HepG2 (cell line): Measurements from ENCODE around the gene PRXL2A. TPM values are rescaled to one million over a fixed set of nuclear protein-coding genes. Genes with fewer than 3 reads are reported as not detected.

Source experiments
- ATAC-seq: fragments of 200-7000 bp; cut with Tn5 transposase; 3 replicates; pipeline ENCODE4 v1.9.1; 2020; ENCODE audit warnings: mild to moderate bottlenecking, moderate library complexity
- BruUV-seq: library from RNA; stranded (reverse); fragments of 400-500 nt; replicated peaks from 2 replicates; lab custom pipeline; 2021; lab: Mats Ljungman, UMichigan
- CTCF ChIA-PET: fragments of 300-600 bp; formaldehyde crosslinking; extraction: SDS; loops from one replicate; lab custom pipeline; 2021; ENCODE audit warnings: low total read pairs, inconsistent platforms, low intra/inter-chr PET ratio; lab: Yijun Ruan, JAX
- POLR2A ChIA-PET: fragments of 350-600 bp; sonication (Branson Sonifier 250); formaldehyde crosslinking; loops from one replicate; lab custom pipeline; 2020; ENCODE audit warnings: antibody characterized with exemption, inconsistent platforms; lab: Yijun Ruan, JAX
- DNase-seq: peaks from one replicate; pipeline ENCODE4 v3.0.0-alpha.2; 2015; ENCODE audit warnings: low spot score
- FAIRE-seq: peaks from 3 replicates; lab custom pipeline; 2011; peaks lifted over from hg19 to GRCh38; lab: Jason Lieb, UNC
- H2AFZ ChIP-seq: one replicate; pipeline ENCODE4 v1.6.1; 2011; ENCODE audit warnings: low read length, inconsistent platforms
- H3K27ac ChIP-seq: fragments of 300-600 bp; 3 replicates; pipeline ENCODE4 v1.8.0; 2011; ENCODE audit warnings: mixed run types, mild to moderate bottlenecking, mixed read lengths, low read length, inconsistent platforms; ENCODE audit not compliant: insufficient read depth; ENCODE audit errors: extremely low read length
- H3K27me3 ChIP-seq, 2 experiments: fragments of 200-600 bp in 1 of 2; 2 replicates in 1 of 2; 3 replicates in 1 of 2; pipeline versions ENCODE4 v1.6.0 to v1.8.0; 2011; ENCODE audit warnings: low read length in 2 of 2, mild to moderate bottlenecking in 2 of 2, moderate library complexity in 2 of 2, inconsistent platforms in 1 of 2; ENCODE audit not compliant: insufficient read depth in 2 of 2, control insufficient read depth in 1 of 2
- H3K36me3 ChIP-seq, 2 experiments: fragments of 200-600 bp in 1 of 2; replicated peaks in 1 of 2; 2 replicates in 1 of 2; 3 replicates in 1 of 2; pipeline versions ENCODE4 v1.5.1 to v1.8.0; 2011; ENCODE audit warnings: low read length in 2 of 2, inconsistent platforms in 1 of 2; ENCODE audit not compliant: insufficient read depth in 2 of 2, control insufficient read depth in 1 of 2
- H3K4me1 ChIP-seq: 2 replicates; pipeline ENCODE4 v1.5.1; 2012; ENCODE audit warnings: low read length, inconsistent platforms; ENCODE audit not compliant: insufficient read depth
- H3K4me2 ChIP-seq: 2 replicates; pipeline ENCODE4 v1.6.0; 2011; ENCODE audit warnings: low read depth, low read length, inconsistent platforms
- H3K4me3 ChIP-seq, 3 experiments: fragments of 200-600 bp in 1 of 3; sonication (generic), shearing (Covaris generic) in 1 of 3; replicated peaks in 1 of 3; 2 replicates each; pipeline ENCODE4 v1.5.1; 2011 to 2016; ENCODE audit warnings: low read length in 3 of 3, inconsistent platforms in 2 of 3, low read depth in 2 of 3, mild to moderate bottlenecking in 2 of 3, control low read depth in 1 of 3, mixed read lengths in 1 of 3; ENCODE audit not compliant: insufficient read depth in 1 of 3
- H3K79me2 ChIP-seq: one replicate; pipeline ENCODE4 v1.6.1; 2011; ENCODE audit warnings: low read length, inconsistent platforms; ENCODE audit not compliant: insufficient read depth
- H3K9ac ChIP-seq: 2 replicates; pipeline ENCODE4 v1.6.0; 2011; ENCODE audit warnings: mild to moderate bottlenecking, low read depth, low read length, inconsistent platforms; ENCODE audit not compliant: insufficient read depth
- H3K9me3 ChIP-seq: 2 replicates; pipeline ENCODE4 v1.5.1; 2012; ENCODE audit warnings: mild to moderate bottlenecking, low read length
- H4K20me1 ChIP-seq: 2 replicates; pipeline ENCODE4 v1.6.0; 2011; ENCODE audit warnings: inconsistent platforms, mild to moderate bottlenecking, low read length, moderate library complexity; ENCODE audit not compliant: insufficient read depth
- ATF7 ChIP-seq, 2 experiments: fragments of 450-650 bp in 1 of 2; sonication (generic) in 1 of 2; formaldehyde crosslinking in 1 of 2; IDR thresholded peaks; 2 replicates each; pipeline versions ENCODE4 v1.4.0 to v1.6.1; 2016 to 2020; ENCODE audit warnings: antibody characterized with exemption in 1 of 2, mild to moderate bottlenecking in 1 of 2, missing genetic modification reagents in 1 of 2
- CREB1 ChIP-seq, 2 experiments: fragments of 450-650 bp in 1 of 2; IDR thresholded peaks; 2 replicates each; pipeline ENCODE4 v1.6.1; 2016 to 2017; ENCODE audit warnings: control low read depth in 1 of 2, mild to moderate bottlenecking in 1 of 2, missing compliant biosample characterization in 1 of 2, missing genetic modification characterization in 1 of 2
- CSRNP1 ChIP-seq: sonication (generic); formaldehyde crosslinking; IDR thresholded peaks from 2 replicates; pipeline ENCODE4 v1.8.1; 2023; ENCODE audit warnings: mild to moderate bottlenecking, missing genetic modification reagents
- CSRNP2 ChIP-seq: sonication (generic); formaldehyde crosslinking; conservative IDR thresholded peaks from 2 replicates; pipeline ENCODE4 v1.8.0; 2022; ENCODE audit warnings: low read depth, missing genetic modification reagents
- HCFC1 ChIP-seq: fragments of 150-350 bp; IDR thresholded peaks from 2 replicates; pipeline ENCODE4 v1.6.1; 2014; ENCODE audit warnings: low read depth, low read length
- MIXL1 ChIP-seq: IDR thresholded peaks from 2 replicates; pipeline ENCODE4 v1.6.1; 2016
- NR2C2 ChIP-seq: sonication (generic); formaldehyde crosslinking; IDR thresholded peaks from 2 replicates; pipeline ENCODE4 v1.4.0; 2020; ENCODE audit warnings: missing genetic modification reagents, mild to moderate bottlenecking, moderate library complexity, borderline replicate concordance
- NR2F1 ChIP-seq, 2 experiments: fragments of 450-650 bp in 1 of 2; formaldehyde crosslinking in 1 of 2; IDR thresholded peaks; 2 replicates each; pipeline versions ENCODE4 v1.5.0 to v1.6.1; 2016 to 2020; ENCODE audit warnings: mild to moderate bottlenecking in 1 of 2, missing compliant biosample characterization in 1 of 2, missing genetic modification reagents in 1 of 2, moderate library complexity in 1 of 2
- PHF20 ChIP-seq: sonication (generic); formaldehyde crosslinking; IDR thresholded peaks from 2 replicates; pipeline ENCODE4 v1.5.0; 2020; ENCODE audit warnings: mild to moderate bottlenecking, missing genetic modification reagents
- THAP7 ChIP-seq: sonication (generic); formaldehyde crosslinking; IDR thresholded peaks from 2 replicates; pipeline ENCODE4 v1.8.1; 2023; ENCODE audit warnings: mild to moderate bottlenecking, missing genetic modification reagents
- ZBED4 ChIP-seq: sonication (generic); formaldehyde crosslinking; IDR thresholded peaks from 2 replicates; pipeline ENCODE4 v1.4.0; 2020; ENCODE audit warnings: missing genetic modification reagents, borderline replicate concordance
- ZNF414 ChIP-seq: sonication (generic); formaldehyde crosslinking; IDR thresholded peaks from 2 replicates; pipeline ENCODE4 v1.5.0; 2020; ENCODE audit warnings: missing genetic modification reagents
- ZNF546 ChIP-seq: sonication (generic); formaldehyde crosslinking; conservative IDR thresholded peaks from 2 replicates; pipeline ENCODE4 v1.8.1; 2023; ENCODE audit warnings: mild to moderate bottlenecking, missing genetic modification reagents
- WGBS: methylation state at CpG from one replicate; pipeline ENCODE4 v1.1.6; 2017; ENCODE audit warnings: low lambda C conversion rate; 5-methylcytosine and 5-hydroxymethylcytosine counted together
- in situ Hi-C: cut with HindIII; loops from 2 replicates; pipeline ENCODE4 v1.10.0; 2017; ENCODE audit warnings: low pct_unique_long_range_greater_than_20kb; ENCODE audit not compliant: extremely low pct_ligation_motif_present
- intact Hi-C: fragments of 100-400 bp; cut with micrococcal nuclease; formaldehyde crosslinking; loops from one replicate; pipeline ENCODE4 v1.10.0; 2022; ENCODE audit not compliant: unreplicated experiment
- polyA plus RNA-seq, 8 experiments: library from polyadenylated mRNA; depleted of rRNA in 3 of 8; stranded (reverse) in 7 of 8; unstranded in 1 of 8; fragments of >200 nt; fragmentation: Illumina TruSeq in 4 of 8; extraction: Trizol in 4 of 8; gene quantifications; 2 replicates each; pipeline versions ENCODE4 v1.2.1 to v1.2.3, GENCODE V29; 2011 to 2016; ENCODE audit warnings: low read depth in 4 of 8, missing spikeins in 1 of 8, mixed read lengths in 1 of 8; ENCODE audit not compliant: insufficient read depth in 1 of 8
- total RNA-seq, 5 experiments: library from RNA; depleted of rRNA; stranded (reverse); fragments of >200 nt; fragmentation: Illumina TruSeq; extraction: Trizol; gene quantifications; 2 replicates each; pipeline ENCODE4 v1.2.3, GENCODE V29; 2016; ENCODE audit warnings: low read depth in 1 of 5

The PRXL2A gene
- total and polyA plus RNA-seq, 2 of the 13 experiments (the other 11 are each of a cell fraction or from before 2014, with no cell fraction given) = 43.9 to 79.9 TPM

- Histone ChIP-seq H3K36me3 (peaks cover under 1 to 37% of the 10 kb centered on the region in 2 experiments), H3K27ac (no peak overlapping the region), H2AFZ (no peak overlapping the region), H3K4me2 (no peak overlapping the region), H3K9me3 (no peaks in the 10 kb centered on the region), H3K27me3 (no peaks in the 10 kb centered on the region), H4K20me1 (no peaks in the 10 kb centered on the region), H3K4me1 (no peaks in the 10 kb centered on the region), H3K9ac (no peak overlapping the region), H3K79me2 (no peaks in the 10 kb centered on the region), H3K4me3 (no peak overlapping the region)
- ATAC-seq = no peak
- POLR2A ChIA-PET = no interaction called here
- FAIRE-seq = no peak
- no peak for DNase-seq
- TF ChIP-seq CREB1 (IDR thresholded peaks at IDR 0.05) (0 out of 2 replicates have a peak, but pooled peaks have one; percentile 18), CREB1 (CRISPR knock-in tag; IDR thresholded peaks at IDR 0.05) (no peak), ZNF414 (CRISPR knock-in tag) (no peak), ZBED4 (CRISPR knock-in tag) (no peak), NR2F1 (CRISPR knock-in tag; IDR thresholded peaks at IDR 0.05) (no peak), THAP7 (CRISPR knock-in tag) (no peak), CSRNP2 (no peak), ATF7 (IDR thresholded peaks at IDR 0.05) (peak; percentile 76), ATF7 (CRISPR knock-in tag; IDR thresholded peaks at IDR 0.05) (no peak), MIXL1 (CRISPR knock-in tag) (no peak), ZNF546 (CRISPR knock-in tag) (no peak), HCFC1 (no peak), NR2C2 (CRISPR knock-in tag) (no peak), PHF20 (no peak), CSRNP1 (CRISPR knock-in tag) (no peak)
- intact Hi-C loops = no loop called here
- no TSS peak for BruUV-seq
- 87% methylated on average over 3 of the region's 3 CpGs for WGBS
- CTCF ChIA-PET = no interaction called here
- in situ Hi-C loops = no loop called here
Measured at GRCh38 chr10:80433134-80433533, 24.8 kb downstream of the PRXL2A start.
